Liver (tissue), 9 donors: ENCODE results near the gene CRACR2B. TPM values are rescaled to one million over a fixed set of nuclear protein-coding genes. Genes with fewer than 3 reads are reported as not detected.

Experiments used
- DNase-seq: peaks from one replicate; pipeline ENCODE4 v3.0.0-alpha.2; 2017; ENCODE audit warnings: low spot score
- H3K27ac ChIP-seq, 2 donors: one replicate each; pipeline ENCODE4 v1.7.0; 2013; ENCODE audit warnings: inconsistent platforms in 2 of 2, low read length in 2 of 2, control low read depth in 1 of 2, low read depth in 1 of 2, mild to moderate bottlenecking in 1 of 2
- H3K27me3 ChIP-seq, 4 donors: one replicate each; pipeline versions ENCODE4 v1.6.1 to v1.7.0; 2013; ENCODE audit warnings: low read length in 3 of 4, inconsistent platforms in 1 of 4, mild to moderate bottlenecking in 1 of 4, moderate library complexity in 1 of 4; ENCODE audit not compliant: control insufficient read depth in 4 of 4, insufficient read depth in 4 of 4
- H3K36me3 ChIP-seq, 4 donors: one replicate each; pipeline versions ENCODE4 v1.6.1 to v1.7.0; 2013; ENCODE audit warnings: low read length in 3 of 4, mild to moderate bottlenecking in 3 of 4, low read depth in 1 of 4, moderate library complexity in 1 of 4; ENCODE audit not compliant: control insufficient read depth in 4 of 4, insufficient read depth in 3 of 4
- H3K4me1 ChIP-seq, 4 donors: one replicate each; pipeline versions ENCODE4 v1.6.1 to v1.7.0; 2013; ENCODE audit warnings: low read length in 3 of 4, mild to moderate bottlenecking in 3 of 4, moderate library complexity in 1 of 4; ENCODE audit not compliant: control insufficient read depth in 4 of 4, insufficient read depth in 4 of 4
- H3K4me3 ChIP-seq, 3 donors: one replicate each; pipeline versions ENCODE4 v1.6.1 to v1.7.0; 2013; ENCODE audit warnings: low read length in 3 of 3, control low read depth in 1 of 3, low read depth in 1 of 3, mild to moderate bottlenecking in 1 of 3
- H3K9ac ChIP-seq, 2 donors: one replicate each; pipeline ENCODE4 v1.7.0; 2013; ENCODE audit warnings: low read length in 2 of 2, mild to moderate bottlenecking in 2 of 2, moderate library complexity in 2 of 2, control low read depth in 1 of 2, low read depth in 1 of 2
- H3K9me3 ChIP-seq, 4 donors: one replicate each; pipeline versions ENCODE4 v1.6.1 to v1.7.0; 2013; ENCODE audit warnings: low read length in 3 of 4; ENCODE audit not compliant: control insufficient read depth in 4 of 4
- EGR1 ChIP-seq, 2 donors: IDR thresholded peaks; 2 replicates each; pipeline ENCODE4 v1.6.1; 2016 to 2018; ENCODE audit warnings: antibody characterized with exemption in 2 of 2, low read depth in 2 of 2
- FOXA1 ChIP-seq: IDR thresholded peaks from 2 replicates; pipeline ENCODE4 v1.6.1; 2016; ENCODE audit warnings: antibody characterized with exemption
- FOXA2 ChIP-seq: IDR thresholded peaks from 2 replicates; pipeline ENCODE4 v1.6.1; 2016; ENCODE audit warnings: antibody characterized with exemption
- GABPA ChIP-seq, 2 donors: IDR thresholded peaks in 1 of 2; conservative IDR thresholded peaks in 1 of 2; 2 replicates each; pipeline ENCODE4 v1.6.1; 2016; ENCODE audit warnings: antibody characterized with exemption in 2 of 2, mild to moderate bottlenecking in 1 of 2, moderate library complexity in 1 of 2
- HNF4A ChIP-seq, 2 donors: conservative IDR thresholded peaks; 2 replicates each; pipeline ENCODE4 v1.6.1; 2016; ENCODE audit warnings: antibody characterized with exemption in 2 of 2, mild to moderate bottlenecking in 2 of 2
- HNF4G ChIP-seq: IDR thresholded peaks from 2 replicates; pipeline ENCODE4 v1.6.1; 2016; ENCODE audit warnings: antibody characterized with exemption
- JUND ChIP-seq, 2 donors: IDR thresholded peaks; 2 replicates each; pipeline ENCODE4 v1.6.1; 2016; ENCODE audit warnings: antibody characterized with exemption in 2 of 2
- NR2F2 ChIP-seq: IDR thresholded peaks from 2 replicates; pipeline ENCODE4 v1.6.1; 2016; ENCODE audit warnings: antibody characterized with exemption
- RAD21 ChIP-seq, 2 donors: IDR thresholded peaks; 2 replicates each; pipeline ENCODE4 v1.6.1; 2016; ENCODE audit warnings: antibody characterized with exemption in 2 of 2, mild to moderate bottlenecking in 2 of 2
- RXRA ChIP-seq, 2 donors: IDR thresholded peaks; 2 replicates each; pipeline ENCODE4 v1.6.1; 2017 to 2018; ENCODE audit warnings: antibody characterized with exemption in 2 of 2, mild to moderate bottlenecking in 1 of 2
- SP1 ChIP-seq: IDR thresholded peaks from 2 replicates; pipeline ENCODE4 v1.6.1; 2018; ENCODE audit warnings: antibody characterized with exemption, mild to moderate bottlenecking
- TAF1 ChIP-seq: conservative IDR thresholded peaks from 2 replicates; pipeline ENCODE4 v1.6.1; 2016; ENCODE audit warnings: antibody characterized with exemption, mild to moderate bottlenecking
- YY1 ChIP-seq: IDR thresholded peaks from 2 replicates; pipeline ENCODE4 v1.6.1; 2016; ENCODE audit warnings: antibody characterized with exemption, mild to moderate bottlenecking
- WGBS: extraction: QIAGEN DNeasy Blood & Tissue Kit; methylation state at CpG from one replicate; pipeline ENCODE4 v1.1.7; 2013; 5-methylcytosine and 5-hydroxymethylcytosine counted together
- polyA plus RNA-seq, 2 donors: library from polyadenylated mRNA; stranded (reverse) in 1 of 2; unstranded in 1 of 2; fragments of 200-250 nt in 1 of 2; fragments of >200 nt in 1 of 2; fragmentation: Nextera tagmentation in 1 of 2; extraction: Ambion mirVana in 1 of 2; gene quantifications; one replicate each; pipeline versions ENCODE4 v1.2.1 to v1.2.3, GENCODE V29; 2013 to 2015
- total RNA-seq, 2 donors: library from RNA; depleted of rRNA; stranded (reverse); fragments of >200 nt; gene quantifications; one replicate each; pipeline ENCODE4 v1.2.3, GENCODE V29; 2014
- TF ChIP-seq, protein P1 (sequence below): IDR thresholded peaks from 2 replicates; pipeline ENCODE4 v1.6.1; 2016; ENCODE audit warnings: antibody characterized with exemption
- TF ChIP-seq, protein P2 (sequence below): IDR thresholded peaks from 2 replicates; pipeline ENCODE4 v1.6.1; 2016; ENCODE audit warnings: antibody characterized with exemption
- TF ChIP-seq, protein P3 (sequence below): fragments of 150-350 bp; IDR thresholded peaks from 2 replicates; pipeline ENCODE4 v1.5.1; 2017; ENCODE audit warnings: improper control_type of control experiment, low read depth, low read length; ENCODE audit not compliant: missing input control
- TF ChIP-seq, protein P4 (sequence below): IDR thresholded peaks from 2 replicates; pipeline ENCODE4 v1.6.1; 2016; ENCODE audit warnings: antibody characterized with exemption
- TF ChIP-seq, protein P5 (sequence below): IDR thresholded peaks from 2 replicates; pipeline ENCODE4 v1.6.1; 2016; ENCODE audit warnings: antibody characterized with exemption, mild to moderate bottlenecking
- donor health status: healthy.
- donor health status: healthy.
- donor health status: healthy.
- donor health status: healthy.
- donor health status: healthy.

The CRACR2B gene
- total and polyA plus RNA-seq, 4 donors: 0.14 to 2.9 (median 2.2) TPM

DNA sequence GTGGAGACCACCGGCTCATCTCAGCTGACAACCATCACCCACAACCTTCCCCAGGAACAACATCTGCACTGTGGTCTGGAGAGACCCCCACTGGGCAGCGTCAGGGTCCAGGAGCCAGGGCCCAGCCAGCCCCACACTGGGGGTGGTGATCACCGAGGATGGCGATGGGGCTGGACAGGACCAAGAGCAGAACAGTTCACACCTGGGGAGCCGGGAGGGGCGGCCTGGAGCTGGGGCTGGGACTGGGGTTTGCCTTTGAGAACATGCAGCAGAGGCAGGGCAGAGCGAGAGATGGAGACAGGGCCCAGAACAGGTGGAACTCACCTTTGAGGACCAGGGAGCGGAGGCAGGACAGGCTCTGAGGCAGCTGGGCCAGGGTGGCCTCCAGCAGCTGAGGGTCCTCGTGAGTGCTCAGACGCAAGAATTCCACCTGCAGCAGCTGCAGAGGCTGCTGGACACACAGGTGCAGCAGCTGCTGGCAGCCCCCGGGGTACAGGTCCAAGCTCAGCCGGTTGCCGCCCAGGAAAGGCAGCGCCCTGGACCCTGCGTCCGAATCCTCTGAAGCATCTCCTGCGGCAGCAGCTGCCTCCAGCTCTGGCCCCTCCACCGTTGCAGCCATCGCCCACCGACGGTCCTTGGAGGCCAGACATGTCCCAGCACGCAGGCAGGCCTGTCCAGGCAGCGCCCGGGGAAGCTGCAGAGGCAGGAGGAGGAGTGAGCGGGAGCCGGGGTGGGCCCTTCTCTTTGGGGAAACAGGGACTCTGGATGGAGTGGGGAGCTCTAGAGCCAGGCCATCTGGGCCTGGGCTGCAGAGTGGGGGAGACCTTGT, 23.7 kb upstream of the CRACR2B start:
- H3K4me3 ChIP-seq: no peak overlapping the region
- TF ChIP-seq RXRA (IDR thresholded peaks at IDR 0.05) (no peak), SP1 (no peak), TAF1 (no peak), FOXA1 (no peak), NR2F2 (no peak), EGR1 (IDR thresholded peaks at IDR 0.05; ENCODE audit: low read depth in 2 of 2) (no peak), FOXA2 (no peak), HNF4G (no peak), GABPA (IDR thresholded peaks at IDR 0.05 in 1 of 2, conservative IDR thresholded peaks at IDR 0.05 in 1 of 2) (no peak), HNF4A (conservative IDR thresholded peaks at IDR 0.05) (no peak), RAD21 (IDR thresholded peaks at IDR 0.05) (no peak), YY1 (no peak), JUND (IDR thresholded peaks at IDR 0.05) (no peak)
- TF ChIP-seq, protein P1, sequence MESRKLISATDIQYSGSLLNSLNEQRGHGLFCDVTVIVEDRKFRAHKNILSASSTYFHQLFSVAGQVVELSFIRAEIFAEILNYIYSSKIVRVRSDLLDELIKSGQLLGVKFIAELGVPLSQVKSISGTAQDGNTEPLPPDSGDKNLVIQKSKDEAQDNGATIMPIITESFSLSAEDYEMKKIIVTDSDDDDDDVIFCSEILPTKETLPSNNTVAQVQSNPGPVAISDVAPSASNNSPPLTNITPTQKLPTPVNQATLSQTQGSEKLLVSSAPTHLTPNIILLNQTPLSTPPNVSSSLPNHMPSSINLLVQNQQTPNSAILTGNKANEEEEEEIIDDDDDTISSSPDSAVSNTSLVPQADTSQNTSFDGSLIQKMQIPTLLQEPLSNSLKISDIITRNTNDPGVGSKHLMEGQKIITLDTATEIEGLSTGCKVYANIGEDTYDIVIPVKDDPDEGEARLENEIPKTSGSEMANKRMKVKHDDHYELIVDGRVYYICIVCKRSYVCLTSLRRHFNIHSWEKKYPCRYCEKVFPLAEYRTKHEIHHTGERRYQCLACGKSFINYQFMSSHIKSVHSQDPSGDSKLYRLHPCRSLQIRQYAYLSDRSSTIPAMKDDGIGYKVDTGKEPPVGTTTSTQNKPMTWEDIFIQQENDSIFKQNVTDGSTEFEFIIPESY: no peak
- TF ChIP-seq, protein P2, sequence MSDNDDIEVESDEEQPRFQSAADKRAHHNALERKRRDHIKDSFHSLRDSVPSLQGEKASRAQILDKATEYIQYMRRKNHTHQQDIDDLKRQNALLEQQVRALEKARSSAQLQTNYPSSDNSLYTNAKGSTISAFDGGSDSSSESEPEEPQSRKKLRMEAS: no peak
- TF ChIP-seq, protein P3, sequence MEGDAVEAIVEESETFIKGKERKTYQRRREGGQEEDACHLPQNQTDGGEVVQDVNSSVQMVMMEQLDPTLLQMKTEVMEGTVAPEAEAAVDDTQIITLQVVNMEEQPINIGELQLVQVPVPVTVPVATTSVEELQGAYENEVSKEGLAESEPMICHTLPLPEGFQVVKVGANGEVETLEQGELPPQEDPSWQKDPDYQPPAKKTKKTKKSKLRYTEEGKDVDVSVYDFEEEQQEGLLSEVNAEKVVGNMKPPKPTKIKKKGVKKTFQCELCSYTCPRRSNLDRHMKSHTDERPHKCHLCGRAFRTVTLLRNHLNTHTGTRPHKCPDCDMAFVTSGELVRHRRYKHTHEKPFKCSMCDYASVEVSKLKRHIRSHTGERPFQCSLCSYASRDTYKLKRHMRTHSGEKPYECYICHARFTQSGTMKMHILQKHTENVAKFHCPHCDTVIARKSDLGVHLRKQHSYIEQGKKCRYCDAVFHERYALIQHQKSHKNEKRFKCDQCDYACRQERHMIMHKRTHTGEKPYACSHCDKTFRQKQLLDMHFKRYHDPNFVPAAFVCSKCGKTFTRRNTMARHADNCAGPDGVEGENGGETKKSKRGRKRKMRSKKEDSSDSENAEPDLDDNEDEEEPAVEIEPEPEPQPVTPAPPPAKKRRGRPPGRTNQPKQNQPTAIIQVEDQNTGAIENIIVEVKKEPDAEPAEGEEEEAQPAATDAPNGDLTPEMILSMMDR: no peak
- TF ChIP-seq, protein P4, sequence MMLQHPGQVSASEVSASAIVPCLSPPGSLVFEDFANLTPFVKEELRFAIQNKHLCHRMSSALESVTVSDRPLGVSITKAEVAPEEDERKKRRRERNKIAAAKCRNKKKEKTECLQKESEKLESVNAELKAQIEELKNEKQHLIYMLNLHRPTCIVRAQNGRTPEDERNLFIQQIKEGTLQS: no peak
- TF ChIP-seq, protein P5, sequence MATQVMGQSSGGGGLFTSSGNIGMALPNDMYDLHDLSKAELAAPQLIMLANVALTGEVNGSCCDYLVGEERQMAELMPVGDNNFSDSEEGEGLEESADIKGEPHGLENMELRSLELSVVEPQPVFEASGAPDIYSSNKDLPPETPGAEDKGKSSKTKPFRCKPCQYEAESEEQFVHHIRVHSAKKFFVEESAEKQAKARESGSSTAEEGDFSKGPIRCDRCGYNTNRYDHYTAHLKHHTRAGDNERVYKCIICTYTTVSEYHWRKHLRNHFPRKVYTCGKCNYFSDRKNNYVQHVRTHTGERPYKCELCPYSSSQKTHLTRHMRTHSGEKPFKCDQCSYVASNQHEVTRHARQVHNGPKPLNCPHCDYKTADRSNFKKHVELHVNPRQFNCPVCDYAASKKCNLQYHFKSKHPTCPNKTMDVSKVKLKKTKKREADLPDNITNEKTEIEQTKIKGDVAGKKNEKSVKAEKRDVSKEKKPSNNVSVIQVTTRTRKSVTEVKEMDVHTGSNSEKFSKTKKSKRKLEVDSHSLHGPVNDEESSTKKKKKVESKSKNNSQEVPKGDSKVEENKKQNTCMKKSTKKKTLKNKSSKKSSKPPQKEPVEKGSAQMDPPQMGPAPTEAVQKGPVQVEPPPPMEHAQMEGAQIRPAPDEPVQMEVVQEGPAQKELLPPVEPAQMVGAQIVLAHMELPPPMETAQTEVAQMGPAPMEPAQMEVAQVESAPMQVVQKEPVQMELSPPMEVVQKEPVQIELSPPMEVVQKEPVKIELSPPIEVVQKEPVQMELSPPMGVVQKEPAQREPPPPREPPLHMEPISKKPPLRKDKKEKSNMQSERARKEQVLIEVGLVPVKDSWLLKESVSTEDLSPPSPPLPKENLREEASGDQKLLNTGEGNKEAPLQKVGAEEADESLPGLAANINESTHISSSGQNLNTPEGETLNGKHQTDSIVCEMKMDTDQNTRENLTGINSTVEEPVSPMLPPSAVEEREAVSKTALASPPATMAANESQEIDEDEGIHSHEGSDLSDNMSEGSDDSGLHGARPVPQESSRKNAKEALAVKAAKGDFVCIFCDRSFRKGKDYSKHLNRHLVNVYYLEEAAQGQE: no peak
- no peaks in the 10 kb centered on the region for H3K27me3 ChIP-seq
- DNase-seq: no peak
- H3K27ac ChIP-seq: no peak overlapping the region
- peaks cover 0 to 5% (median 1%) of the 10 kb centered on the region in 4 donors for H3K36me3 ChIP-seq
- no peak overlapping the region for H3K9ac ChIP-seq
- H3K9me3 ChIP-seq: no peaks in the 10 kb centered on the region
- WGBS: 72% methylated on average over 26 of the region's 26 CpGs
- peaks cover 12 to 20% (median 17%) of the 10 kb centered on the region in 4 donors for H3K4me1 ChIP-seq
